ENCODE results near the gene KDM2B.

The KDM2B gene

DNA sequence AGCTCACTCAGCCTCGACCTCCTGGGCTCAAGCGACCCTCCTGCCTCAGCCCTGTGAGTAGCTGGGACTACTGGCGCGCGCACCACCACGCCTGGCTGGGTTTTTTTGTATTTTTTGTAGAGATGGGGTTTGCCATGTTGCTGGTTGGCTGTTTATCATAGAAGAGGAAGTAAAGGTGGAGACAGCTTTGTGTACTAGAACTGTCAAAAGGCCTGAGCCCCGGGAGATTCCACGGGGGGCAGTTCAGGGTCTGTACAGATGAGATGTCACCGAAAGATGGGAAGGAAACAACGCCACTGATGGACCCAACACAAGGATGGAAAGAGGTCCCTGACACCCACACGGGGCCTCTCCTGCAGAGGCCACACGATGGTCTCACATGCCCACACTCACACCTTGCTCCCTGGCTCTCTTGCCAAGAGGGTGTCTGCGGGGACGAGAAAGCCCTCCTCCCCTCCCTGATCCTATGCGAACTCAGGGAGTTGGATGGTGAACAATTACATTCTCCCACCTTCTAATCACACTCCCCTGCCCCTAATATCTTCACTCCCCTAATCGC, 66.6 kb downstream of the KDM2B start:
- DNase-seq (ENCODE audit: low read depth in 2 of 2) = no peak
- TF ChIP-seq, protein P1, sequence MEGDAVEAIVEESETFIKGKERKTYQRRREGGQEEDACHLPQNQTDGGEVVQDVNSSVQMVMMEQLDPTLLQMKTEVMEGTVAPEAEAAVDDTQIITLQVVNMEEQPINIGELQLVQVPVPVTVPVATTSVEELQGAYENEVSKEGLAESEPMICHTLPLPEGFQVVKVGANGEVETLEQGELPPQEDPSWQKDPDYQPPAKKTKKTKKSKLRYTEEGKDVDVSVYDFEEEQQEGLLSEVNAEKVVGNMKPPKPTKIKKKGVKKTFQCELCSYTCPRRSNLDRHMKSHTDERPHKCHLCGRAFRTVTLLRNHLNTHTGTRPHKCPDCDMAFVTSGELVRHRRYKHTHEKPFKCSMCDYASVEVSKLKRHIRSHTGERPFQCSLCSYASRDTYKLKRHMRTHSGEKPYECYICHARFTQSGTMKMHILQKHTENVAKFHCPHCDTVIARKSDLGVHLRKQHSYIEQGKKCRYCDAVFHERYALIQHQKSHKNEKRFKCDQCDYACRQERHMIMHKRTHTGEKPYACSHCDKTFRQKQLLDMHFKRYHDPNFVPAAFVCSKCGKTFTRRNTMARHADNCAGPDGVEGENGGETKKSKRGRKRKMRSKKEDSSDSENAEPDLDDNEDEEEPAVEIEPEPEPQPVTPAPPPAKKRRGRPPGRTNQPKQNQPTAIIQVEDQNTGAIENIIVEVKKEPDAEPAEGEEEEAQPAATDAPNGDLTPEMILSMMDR (IDR thresholded peaks at IDR 0.05; ENCODE audit: low read depth, low read length) = no peak
- no peak overlapping the region for H3K4me3 ChIP-seq (replicated peaks in 1 of 2; ENCODE audit: low read depth in 2 of 2, low read length in 2 of 2)

DNA sequence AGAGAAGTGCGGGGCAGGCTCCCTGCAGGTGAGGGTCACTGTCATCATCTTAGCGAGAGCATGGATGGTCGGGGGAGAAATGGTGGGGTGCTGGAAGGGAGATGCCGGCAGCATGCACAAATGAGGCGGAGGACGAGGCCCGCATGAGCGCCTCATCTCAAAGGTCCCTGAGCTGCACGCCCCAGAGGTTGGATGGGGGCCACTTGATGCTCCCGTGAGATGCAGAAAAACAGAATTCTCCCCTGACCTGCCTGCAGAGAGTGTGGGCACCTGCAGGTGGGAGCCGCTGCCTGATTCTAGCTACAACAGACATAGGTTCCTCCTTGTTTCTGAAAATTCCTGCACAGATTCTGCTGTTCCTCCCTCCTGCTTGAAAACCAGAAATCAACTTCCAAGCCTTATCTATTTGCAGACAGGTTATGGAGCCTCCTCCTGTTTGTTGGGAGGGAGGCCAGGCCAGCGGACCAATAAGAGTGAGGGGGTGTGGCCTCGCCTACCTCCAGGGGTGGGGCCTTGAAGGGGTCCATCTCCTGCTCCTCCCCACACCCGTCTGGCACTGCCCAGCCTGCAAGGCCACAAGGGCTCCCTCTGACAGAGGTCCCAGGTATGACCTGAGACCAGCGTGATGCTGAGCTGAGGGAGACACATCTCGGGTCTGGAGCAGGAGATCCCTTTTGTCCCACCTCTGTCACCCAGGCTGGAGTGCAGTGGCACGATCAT, 67.2 kb downstream of the KDM2B start:
- DNase-seq (ENCODE audit: low read depth in 2 of 2) = no peak
- TF ChIP-seq, protein P1 (IDR thresholded peaks at IDR 0.05; ENCODE audit: low read depth, low read length) = no peak
- H3K4me3 ChIP-seq (replicated peaks in 1 of 2; ENCODE audit: low read depth in 2 of 2, low read length in 2 of 2) = no peak overlapping the region

DNA sequence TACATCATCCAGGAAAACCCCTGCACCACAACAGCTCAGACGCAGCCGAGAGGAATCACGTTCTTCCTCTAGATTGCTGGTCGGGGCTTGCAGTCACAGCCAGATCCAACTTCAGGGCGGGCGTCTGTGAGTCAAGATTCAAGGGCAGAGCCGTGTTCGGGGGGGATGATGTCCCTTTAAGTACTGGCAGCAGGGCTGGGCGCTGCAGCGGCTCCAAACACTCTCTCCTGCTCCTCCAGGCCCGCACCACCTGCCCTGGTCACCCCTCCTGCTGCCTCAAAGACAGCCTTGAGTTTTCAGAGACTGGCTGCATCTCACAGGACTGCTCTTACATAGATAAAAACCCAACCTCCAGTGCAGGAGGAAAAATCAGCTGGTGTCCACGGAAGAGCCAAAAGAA, 68.3 kb downstream of the KDM2B start:
- H3K4me3 ChIP-seq (replicated peaks in 1 of 2; ENCODE audit: low read depth in 2 of 2, low read length in 2 of 2) = no peak overlapping the region
- peak in 1 of 2 donors; percentile 59 for DNase-seq (ENCODE audit: low read depth in 2 of 2)
- TF ChIP-seq, protein P1 (IDR thresholded peaks at IDR 0.05; ENCODE audit: low read depth, low read length) = no peak

DNA sequence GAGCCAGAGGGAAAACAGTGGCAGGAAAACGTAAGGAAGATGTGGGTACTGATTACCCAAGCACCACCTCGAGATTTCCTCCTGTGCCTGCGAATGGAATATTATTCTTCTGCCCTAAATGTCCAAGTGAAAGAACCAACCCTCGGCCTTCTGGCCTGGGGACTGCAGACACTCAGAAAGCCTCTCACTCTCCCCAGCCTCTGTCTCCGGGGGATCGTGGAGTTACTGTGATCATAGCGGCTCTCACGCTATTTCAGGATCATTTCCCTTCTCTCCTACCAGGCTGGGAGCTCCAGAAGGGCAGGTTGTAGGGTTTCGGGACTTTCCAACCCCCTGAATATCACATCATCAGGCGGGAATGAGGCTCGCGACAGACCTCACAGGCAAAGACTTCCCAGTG, 68.9 kb downstream of the KDM2B start:
- no peak overlapping the region for H3K4me3 ChIP-seq (replicated peaks in 1 of 2; ENCODE audit: low read depth in 2 of 2, low read length in 2 of 2)
- TF ChIP-seq, protein P1 (IDR thresholded peaks at IDR 0.05; ENCODE audit: low read depth, low read length) = no peak
- DNase-seq (ENCODE audit: low read depth in 2 of 2) = peak in 1 of 2 donors; percentile 22

DNA sequence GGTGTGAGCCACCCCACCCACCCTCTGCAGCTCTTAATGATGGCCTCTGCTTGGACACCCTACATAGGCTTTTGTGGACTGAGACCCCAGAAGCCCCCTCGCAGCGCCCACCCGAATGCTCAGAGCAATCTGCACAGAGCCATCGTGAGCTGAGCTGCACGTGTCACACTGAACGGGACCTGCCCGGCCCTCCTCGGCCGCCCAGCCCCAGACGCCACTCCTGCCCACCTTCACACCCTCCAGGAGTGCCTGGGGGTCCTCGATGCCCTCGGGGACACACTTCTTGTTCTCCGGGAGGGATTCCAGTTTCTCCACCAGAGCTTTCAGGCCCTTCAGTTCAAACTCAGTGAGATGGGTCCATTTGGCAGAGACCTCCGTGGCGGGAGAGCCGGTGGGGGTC, 71.5 kb downstream of the KDM2B start:
- TF ChIP-seq, protein P1 (IDR thresholded peaks at IDR 0.05; ENCODE audit: low read depth, low read length) = no peak
- no peak overlapping the region for H3K4me3 ChIP-seq (replicated peaks in 1 of 2; ENCODE audit: low read depth in 2 of 2, low read length in 2 of 2)
- no peak for DNase-seq (ENCODE audit: low read depth in 2 of 2)

DNA sequence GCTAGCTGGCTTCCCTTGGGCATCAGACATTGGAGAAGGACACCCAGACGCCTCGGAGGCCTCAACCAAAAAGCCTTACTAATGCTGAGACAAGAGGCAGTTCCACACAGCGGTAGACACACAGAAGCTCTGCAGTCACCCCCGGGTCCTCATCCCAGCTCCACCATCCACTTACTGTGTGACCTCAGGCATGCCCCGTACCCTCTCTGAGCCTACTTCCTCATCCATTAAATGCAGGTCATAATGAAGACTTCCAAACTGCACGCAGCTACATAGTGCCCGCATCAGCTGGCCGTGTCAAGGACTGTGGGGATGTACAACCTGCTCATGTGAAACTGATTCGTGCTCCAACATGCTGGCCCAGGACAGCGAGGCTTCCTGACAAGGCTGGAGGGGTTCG, 72.3 kb downstream of the KDM2B start:
- TF ChIP-seq, protein P1 (IDR thresholded peaks at IDR 0.05; ENCODE audit: low read depth, low read length) = no peak
- DNase-seq (ENCODE audit: low read depth in 2 of 2) = no peak

More for the DNA sequence above, 72.3 kb downstream of the KDM2B start:
- H3K4me3 ChIP-seq (replicated peaks in 1 of 2; ENCODE audit: low read depth in 2 of 2, low read length in 2 of 2) = no peak overlapping the region

Data from cardiac fibroblast (primary cell).